Endothelial cell of umbilical vein (primary cell): Measurements from ENCODE around the gene LDB3.
A peak's percentile ranks its signal among the peaks of the same experiment; 100 is the strongest.

Experiments used
- CTCF ChIP-seq, 2 donors: IDR thresholded peaks; 1 replicate in 1 of 2; 2 replicates in 1 of 2; pipeline ENCODE4 v1.5.1; 2011; ENCODE audit warnings: low read length in 2 of 2, mild to moderate bottlenecking in 2 of 2, moderate library complexity in 2 of 2, control low read depth in 1 of 2, inconsistent platforms in 1 of 2, low read depth in 1 of 2; ENCODE audit not compliant: insufficient read depth in 1 of 2; ENCODE audit errors: extremely low read depth in 1 of 2
- EZH2 ChIP-seq: IDR thresholded peaks from 2 replicates; pipeline ENCODE4 v1.6.1; 2012; ENCODE audit warnings: borderline replicate concordance, low read depth, mild to moderate bottlenecking, moderate library complexity, low read length, inconsistent platforms; ENCODE audit not compliant: severe bottlenecking
- FOS ChIP-seq: IDR thresholded peaks from 2 replicates; pipeline ENCODE4 v1.6.1; 2011; ENCODE audit warnings: mild to moderate bottlenecking, low read length, moderate library complexity, borderline replicate concordance; ENCODE audit not compliant: insufficient read depth
- MYC ChIP-seq: IDR thresholded peaks from one replicate; pipeline ENCODE4 v1.6.1; 2011; ENCODE audit warnings: mild to moderate bottlenecking, low read depth, low read length
- POLR2A ChIP-seq: IDR thresholded peaks from 2 replicates; pipeline ENCODE4 v1.6.1; 2012; ENCODE audit warnings: low read depth, mild to moderate bottlenecking, control low read depth, low read length
- TF ChIP-seq, protein P1 (sequence below): IDR thresholded peaks from 2 replicates; pipeline ENCODE4 v1.6.1; 2011; ENCODE audit not compliant: insufficient read depth, insufficient read length

DNA sequence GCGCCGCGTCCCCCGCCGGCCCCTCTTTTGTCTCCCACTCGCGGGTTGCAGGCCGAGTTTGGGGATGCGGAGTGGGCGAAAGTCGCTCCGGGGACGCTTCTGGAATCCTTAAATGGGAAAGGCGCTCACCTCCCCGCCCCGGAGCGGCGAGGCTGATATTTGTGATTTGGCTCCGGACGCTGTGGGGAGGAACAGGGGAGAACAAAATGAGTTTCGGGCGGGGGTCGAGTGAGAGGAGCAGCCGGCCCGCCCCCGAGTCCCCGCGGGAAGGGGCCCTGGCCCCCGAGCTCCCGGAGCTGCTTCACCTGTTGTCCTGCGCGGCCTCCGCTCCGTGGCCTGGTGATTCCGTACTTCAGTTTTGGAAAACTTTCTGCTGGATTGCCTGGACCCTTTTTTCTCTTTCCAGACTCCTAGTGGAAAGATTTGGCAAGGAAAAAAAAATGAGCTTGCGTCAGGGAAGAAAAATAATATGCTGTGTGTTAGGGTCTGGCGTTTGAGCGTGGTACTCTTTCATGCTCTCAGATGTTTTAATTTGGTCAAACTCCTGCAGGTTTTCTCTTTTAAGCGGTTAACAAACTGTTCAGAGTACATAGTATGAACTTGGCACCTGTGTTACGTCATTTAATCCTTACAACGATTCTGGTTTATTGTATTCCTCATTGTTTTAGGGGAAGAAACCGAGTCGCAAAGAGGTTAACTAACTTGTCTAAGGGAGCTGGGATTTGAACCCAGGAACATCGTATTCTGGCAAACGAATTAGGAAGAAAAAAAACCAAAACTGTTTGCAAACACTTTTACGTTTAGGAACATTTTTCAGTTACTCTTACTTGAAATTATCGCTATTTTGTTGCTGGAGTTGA lies 89.0 kb downstream of the LDB3 start:
- no peak for TF ChIP-seq CTCF (IDR thresholded peaks at IDR 0.05; ENCODE audit: extremely low read depth in 1 of 2, insufficient read depth in 1 of 2, low read depth in 1 of 2, low read length in 2 of 2)
- no peak for TF ChIP-seq POLR2A
- TF ChIP-seq, protein P1, sequence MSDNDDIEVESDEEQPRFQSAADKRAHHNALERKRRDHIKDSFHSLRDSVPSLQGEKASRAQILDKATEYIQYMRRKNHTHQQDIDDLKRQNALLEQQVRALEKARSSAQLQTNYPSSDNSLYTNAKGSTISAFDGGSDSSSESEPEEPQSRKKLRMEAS, result no peak
- TF ChIP-seq FOS, result no peak
- no peak for TF ChIP-seq MYC
- TF ChIP-seq EZH2, result peak; percentile 93
